Myometrial cell (primary cell): ENCODE data around the gene AP4S1. TPM values are rescaled to one million over a fixed set of nuclear protein-coding genes. Genes with fewer than 3 reads are reported as not detected.

Source experiments
- total RNA-seq: library from RNA; depleted of rRNA; stranded (reverse); fragments of >200 nt; gene quantifications from 2 replicates; pipeline ENCODE4 v1.2.3, GENCODE V29; 2015

Gene AP4S1, protein sequence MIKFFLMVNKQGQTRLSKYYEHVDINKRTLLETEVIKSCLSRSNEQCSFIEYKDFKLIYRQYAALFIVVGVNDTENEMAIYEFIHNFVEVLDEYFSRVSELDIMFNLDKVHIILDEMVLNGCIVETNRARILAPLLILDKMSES
- total RNA-seq = 3.5 and 9.2 TPM in 2 replicates

DNA sequence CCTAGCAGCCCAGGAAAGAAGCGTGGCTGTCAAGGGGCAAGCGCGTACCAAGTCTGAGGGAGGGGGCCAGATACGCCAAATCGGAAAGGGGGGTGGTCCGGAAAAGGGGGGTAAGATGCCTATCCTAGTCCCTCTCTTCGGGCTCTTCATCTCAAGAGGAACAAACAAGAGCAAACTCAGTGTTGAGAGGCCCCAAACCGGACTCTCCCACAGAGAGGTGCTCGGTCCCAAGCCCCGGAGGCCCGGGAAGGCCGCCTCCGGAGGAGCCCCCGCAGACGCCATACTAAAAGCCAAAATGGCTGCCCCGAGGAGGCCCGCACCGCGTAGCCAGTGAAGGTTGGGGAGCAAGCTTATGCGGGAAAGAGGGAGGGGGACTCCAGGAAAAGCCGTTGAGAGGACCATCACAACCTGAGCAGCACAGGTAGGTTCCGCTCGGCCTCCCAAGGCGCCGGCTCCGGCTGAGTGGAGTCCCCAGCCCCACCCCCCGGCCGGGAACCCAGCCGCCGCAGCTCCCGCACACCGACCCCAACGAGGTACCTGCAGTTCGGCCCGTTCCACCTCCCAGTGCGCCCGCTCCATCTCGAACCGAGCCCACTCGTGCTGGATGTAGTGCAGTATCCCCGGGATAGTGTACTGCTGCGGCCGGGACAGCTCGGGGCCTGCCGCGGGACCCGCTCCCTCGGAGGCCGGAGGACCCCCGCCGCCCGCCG is at the start of gene AP4S1:
TSS of gene AP4S1 (plus strand) at position 283 of the 710 bp plus-strand sequence. CDS start 40,548 bp downstream, outside the sequence.

DNA sequence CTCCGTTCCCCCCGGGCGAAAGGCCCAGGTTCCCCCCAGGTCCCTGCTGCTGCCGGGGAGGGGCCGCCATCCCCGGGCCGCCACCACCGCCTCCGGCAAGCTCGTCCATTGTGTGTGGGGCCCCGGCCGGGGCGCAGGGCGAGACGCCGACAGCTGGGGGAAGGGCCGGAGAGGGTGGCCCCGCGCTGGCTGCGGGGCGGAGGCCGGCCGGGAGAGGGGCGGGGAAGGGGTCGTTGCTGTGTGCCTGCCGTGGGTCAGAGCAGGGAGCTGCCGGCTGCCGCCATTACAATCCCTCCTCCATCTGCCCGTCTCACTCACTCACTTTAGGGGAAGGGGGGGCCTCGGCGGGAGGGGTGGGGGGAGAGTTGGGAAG is 614 bp downstream of the AP4S1 start, which contains the start of gene STRN3:
TSS of gene STRN3 (minus strand) at position 303 of the 373 bp plus-strand sequence. CDS start at position 109, 194 bp downstream.

Other genes starting within 250 kb of the AP4S1 start
- not detected in 2 replicates for gene COCH, start 151.1 kb upstream of the AP4S1 start, total RNA-seq
- 19.9 and 25.7 TPM in 2 replicates for gene STRN3, start 730 bp downstream of the AP4S1 start, total RNA-seq
- 101 and 126 TPM in 2 replicates for gene HECTD1, start 182.1 kb downstream of the AP4S1 start, total RNA-seq